Osteocyte (in vitro differentiated cells): Measurements from ENCODE around the gene HS3ST4. TPM values are rescaled to one million over a fixed set of nuclear protein-coding genes. Genes with fewer than 3 reads are reported as not detected.
"Not testable (repeated sequence)": the region's sequence is repeated elsewhere in the genome, so short reads cannot be mapped to it uniquely, and the experiment has no call there.

Experiments used
- DNase-seq: peaks from one replicate; pipeline ENCODE4 v3.0.0; 2021; ENCODE audit warnings: mixed read lengths; ENCODE audit not compliant: unreplicated experiment; ENCODE audit errors: extremely low spot score
- H3K27ac Mint-ChIP-seq: one replicate; pipeline ENCODE4 v1.8.0; 2021; ENCODE audit warnings: mild to moderate bottlenecking, mixed read lengths; ENCODE audit not compliant: unreplicated experiment
- H3K27me3 Mint-ChIP-seq: one replicate; pipeline ENCODE4 v1.8.0; 2021; ENCODE audit warnings: mixed read lengths; ENCODE audit not compliant: unreplicated experiment
- H3K36me3 Mint-ChIP-seq: one replicate; pipeline ENCODE4 v1.8.0; 2021; ENCODE audit warnings: mixed read lengths; ENCODE audit not compliant: unreplicated experiment
- H3K4me1 Mint-ChIP-seq: one replicate; pipeline ENCODE4 v1.8.0; 2021; ENCODE audit warnings: mixed read lengths; ENCODE audit not compliant: unreplicated experiment
- H3K4me3 Mint-ChIP-seq: one replicate; pipeline ENCODE4 v1.8.0; 2021; ENCODE audit warnings: mild to moderate bottlenecking, moderate library complexity, mixed read lengths; ENCODE audit not compliant: unreplicated experiment
- H3K9me3 Mint-ChIP-seq: one replicate; pipeline ENCODE4 v1.8.0; 2021; ENCODE audit warnings: mixed read lengths; ENCODE audit not compliant: unreplicated experiment
- CTCF ChIP-seq: fragments of 200-600 bp; sonication (generic); IDR thresholded peaks from 2 replicates; pipeline ENCODE4 v1.5.0; 2021; ENCODE audit warnings: antibody characterized with exemption, mild to moderate bottlenecking, moderate library complexity
- total RNA-seq: library from RNA; stranded (reverse); gene quantifications from 2 replicates; pipeline ENCODE4 v1.2.1, GENCODE V29; 2021

Gene HS3ST4
- total RNA-seq, 1 donor from 2014 or later = not detected

GRCh38 chr16:26070302-26071100, 378.7 kb downstream of the HS3ST4 start:
- no peak for TF ChIP-seq CTCF
- no peak overlapping the region for H3K27ac Mint-ChIP-seq
- no peak for DNase-seq
- H3K9me3 Mint-ChIP-seq = peaks cover 28% of the 10 kb centered on the region
- H3K36me3 Mint-ChIP-seq = no peaks in the 10 kb centered on the region
- no peak overlapping the region for H3K4me3 Mint-ChIP-seq
- no peaks in the 10 kb centered on the region for H3K4me1 Mint-ChIP-seq
- no peaks in the 10 kb centered on the region for H3K27me3 Mint-ChIP-seq

GRCh38 chr16:26071101-26071866, 379.5 kb downstream of the HS3ST4 start:
- peaks cover 21% of the 10 kb centered on the region for H3K9me3 Mint-ChIP-seq
- DNase-seq = no peak
- no peak overlapping the region for H3K27ac Mint-ChIP-seq
- H3K36me3 Mint-ChIP-seq = no peaks in the 10 kb centered on the region
- no peaks in the 10 kb centered on the region for H3K27me3 Mint-ChIP-seq
- TF ChIP-seq CTCF = no peak
- no peak overlapping the region for H3K4me3 Mint-ChIP-seq
- H3K4me1 Mint-ChIP-seq = no peaks in the 10 kb centered on the region

- no peak overlapping the region for H3K4me3 Mint-ChIP-seq
- no peak for DNase-seq
- H3K9me3 Mint-ChIP-seq = peaks cover 26% of the 10 kb centered on the region
- TF ChIP-seq CTCF = no peak
- no peaks in the 10 kb centered on the region for H3K27me3 Mint-ChIP-seq
- H3K27ac Mint-ChIP-seq = no peak overlapping the region
- H3K36me3 Mint-ChIP-seq = no peaks in the 10 kb centered on the region
- no peaks in the 10 kb centered on the region for H3K4me1 Mint-ChIP-seq
Observed at GRCh38 chr16:26078716-26079355, 387.1 kb downstream of the HS3ST4 start.

GRCh38 chr16:26087091-26087490, 395.3 kb downstream of the HS3ST4 start:
- Mint-ChIP-seq H3K36me3 (no peaks in the 10 kb centered on the region), H3K4me3 (no peak overlapping the region), H3K9me3 (peaks cover 31% of the 10 kb centered on the region), H3K27ac (no peak overlapping the region), H3K27me3 (no peaks in the 10 kb centered on the region), H3K4me1 (no peaks in the 10 kb centered on the region)
- DNase-seq = no peak
- TF ChIP-seq CTCF = no peak

- TF ChIP-seq CTCF = no peak
- H3K27me3 Mint-ChIP-seq = no peaks in the 10 kb centered on the region
- no peaks in the 10 kb centered on the region for H3K36me3 Mint-ChIP-seq
- peaks cover 48% of the 10 kb centered on the region for H3K9me3 Mint-ChIP-seq
- H3K4me1 Mint-ChIP-seq = no peaks in the 10 kb centered on the region
- H3K4me3 Mint-ChIP-seq = no peak overlapping the region
- no peak overlapping the region for H3K27ac Mint-ChIP-seq
- DNase-seq = no peak
Observed at GRCh38 chr16:26091511-26091910, 399.8 kb downstream of the HS3ST4 start.

DNA sequence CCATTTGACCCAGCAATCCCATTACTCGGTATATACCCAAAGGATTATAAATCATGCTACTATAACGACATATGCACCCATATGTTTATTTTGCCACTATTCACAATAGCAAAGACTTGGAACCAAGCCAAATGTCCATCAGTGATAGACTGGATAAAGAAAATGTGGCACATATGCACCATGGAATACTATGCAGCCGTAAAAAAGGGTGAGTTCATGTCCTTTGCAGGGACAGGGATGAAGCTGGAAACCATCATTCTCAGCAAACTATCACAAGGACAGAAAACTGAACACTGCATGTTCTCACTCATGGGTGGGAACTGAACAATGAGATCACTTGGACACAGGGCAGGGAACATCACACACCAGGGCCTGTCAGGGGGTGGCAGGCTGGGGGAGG, 406.4 kb downstream of the HS3ST4 start:
- not testable (repeated sequence) for H3K4me1 Mint-ChIP-seq, H3K27me3 Mint-ChIP-seq, DNase-seq, H3K27ac Mint-ChIP-seq, H3K4me3 Mint-ChIP-seq, H3K36me3 Mint-ChIP-seq
- peaks cover 66% of the 10 kb centered on the region for H3K9me3 Mint-ChIP-seq
